ENCODE data around the gene ENDOU.

The ENDOU gene

DNA sequence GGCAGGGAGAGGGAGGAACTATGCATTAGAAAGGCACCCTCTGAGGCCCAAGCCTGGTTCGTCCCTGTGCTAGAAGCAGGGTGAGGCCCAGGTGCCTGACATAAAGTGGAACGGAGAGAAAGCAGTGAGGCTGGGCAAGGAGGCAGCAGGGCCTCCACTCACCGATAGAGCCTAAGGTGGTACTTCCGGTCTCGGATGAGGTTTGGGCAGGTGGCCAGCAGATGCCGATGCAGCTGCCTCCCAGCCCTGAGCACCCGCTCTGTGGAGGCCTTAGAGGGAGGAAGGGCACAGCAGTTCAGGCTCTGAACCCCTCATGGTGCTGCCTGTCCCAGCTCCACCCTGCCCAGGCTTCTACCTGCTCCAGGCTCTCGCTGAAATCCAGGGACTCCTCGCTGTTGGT is 26.3 kb upstream of the ENDOU start:
- H3K4me3 ChIP-seq (ENCODE audit: low read depth, low read length) = no peak overlapping the region
- no peak for DNase-seq (ENCODE audit: low read depth)
- TF ChIP-seq, protein P1, sequence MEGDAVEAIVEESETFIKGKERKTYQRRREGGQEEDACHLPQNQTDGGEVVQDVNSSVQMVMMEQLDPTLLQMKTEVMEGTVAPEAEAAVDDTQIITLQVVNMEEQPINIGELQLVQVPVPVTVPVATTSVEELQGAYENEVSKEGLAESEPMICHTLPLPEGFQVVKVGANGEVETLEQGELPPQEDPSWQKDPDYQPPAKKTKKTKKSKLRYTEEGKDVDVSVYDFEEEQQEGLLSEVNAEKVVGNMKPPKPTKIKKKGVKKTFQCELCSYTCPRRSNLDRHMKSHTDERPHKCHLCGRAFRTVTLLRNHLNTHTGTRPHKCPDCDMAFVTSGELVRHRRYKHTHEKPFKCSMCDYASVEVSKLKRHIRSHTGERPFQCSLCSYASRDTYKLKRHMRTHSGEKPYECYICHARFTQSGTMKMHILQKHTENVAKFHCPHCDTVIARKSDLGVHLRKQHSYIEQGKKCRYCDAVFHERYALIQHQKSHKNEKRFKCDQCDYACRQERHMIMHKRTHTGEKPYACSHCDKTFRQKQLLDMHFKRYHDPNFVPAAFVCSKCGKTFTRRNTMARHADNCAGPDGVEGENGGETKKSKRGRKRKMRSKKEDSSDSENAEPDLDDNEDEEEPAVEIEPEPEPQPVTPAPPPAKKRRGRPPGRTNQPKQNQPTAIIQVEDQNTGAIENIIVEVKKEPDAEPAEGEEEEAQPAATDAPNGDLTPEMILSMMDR (IDR thresholded peaks at IDR 0.05; ENCODE audit: low read depth, low read length, missing control alignments) = no peak

DNA sequence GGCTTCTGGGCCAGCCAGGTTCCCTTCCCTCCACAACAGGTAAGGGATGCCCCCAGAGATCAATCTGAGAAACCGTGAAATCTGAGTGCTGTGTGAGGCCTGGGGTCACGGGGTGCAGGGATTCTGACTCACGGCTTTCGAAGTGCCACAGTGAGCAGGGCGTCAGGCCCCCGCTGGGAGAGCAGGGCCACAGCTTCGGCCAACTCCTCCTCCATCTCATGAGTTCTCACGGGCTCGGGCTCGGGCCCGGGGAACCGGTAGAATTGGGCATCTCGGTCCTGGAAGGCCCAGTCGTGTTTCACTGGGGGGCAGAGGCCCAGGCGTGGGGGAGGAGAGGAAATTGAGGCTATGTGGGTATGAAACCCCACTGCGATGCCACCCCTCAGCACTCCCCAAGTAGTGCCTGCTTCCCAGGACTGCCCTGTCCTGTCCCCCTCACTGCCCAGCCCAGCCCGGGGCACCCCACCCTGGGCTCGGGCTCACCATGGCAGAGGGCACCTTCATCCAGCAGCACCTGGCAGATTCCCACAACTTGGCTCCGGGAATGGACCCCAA is 25.7 kb upstream of the ENDOU start:
- TF ChIP-seq, protein P1 (IDR thresholded peaks at IDR 0.05; ENCODE audit: low read depth, low read length, missing control alignments) = no peak
- H3K4me3 ChIP-seq (ENCODE audit: low read depth, low read length) = no peak overlapping the region
- DNase-seq (ENCODE audit: low read depth) = no peak

DNA sequence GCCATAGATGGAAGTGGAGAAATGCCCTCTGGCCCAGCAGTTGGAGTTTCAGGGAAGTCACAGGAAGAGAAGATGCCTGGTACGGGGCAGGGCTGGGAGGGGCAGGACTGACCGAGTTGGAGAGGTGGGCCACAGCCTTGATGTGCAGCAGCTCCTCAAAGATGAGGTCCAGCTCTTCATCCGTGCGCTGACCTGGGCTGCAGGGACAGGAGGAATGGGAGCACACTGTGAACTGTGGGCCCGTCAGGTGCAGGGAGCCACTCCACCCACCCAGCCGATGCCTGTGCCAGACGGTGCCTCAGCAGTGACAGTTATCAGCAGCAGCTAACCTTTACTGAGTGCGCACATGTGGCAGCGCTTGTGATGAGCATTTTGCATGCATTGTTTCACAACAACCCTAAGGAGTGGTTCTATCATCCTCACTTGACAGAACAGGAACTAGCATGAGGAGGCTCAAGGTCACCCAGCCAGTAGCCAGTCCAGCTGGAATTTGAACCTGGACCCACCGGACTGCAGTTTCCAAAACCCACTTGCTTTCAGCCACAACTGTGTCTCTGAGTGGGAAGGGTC is 25.0 kb upstream of the ENDOU start:
- TF ChIP-seq, protein P1 (IDR thresholded peaks at IDR 0.05; ENCODE audit: low read depth, low read length, missing control alignments) = no peak
- DNase-seq (ENCODE audit: low read depth) = no peak
- no peak overlapping the region for H3K4me3 ChIP-seq (ENCODE audit: low read depth, low read length)

DNA sequence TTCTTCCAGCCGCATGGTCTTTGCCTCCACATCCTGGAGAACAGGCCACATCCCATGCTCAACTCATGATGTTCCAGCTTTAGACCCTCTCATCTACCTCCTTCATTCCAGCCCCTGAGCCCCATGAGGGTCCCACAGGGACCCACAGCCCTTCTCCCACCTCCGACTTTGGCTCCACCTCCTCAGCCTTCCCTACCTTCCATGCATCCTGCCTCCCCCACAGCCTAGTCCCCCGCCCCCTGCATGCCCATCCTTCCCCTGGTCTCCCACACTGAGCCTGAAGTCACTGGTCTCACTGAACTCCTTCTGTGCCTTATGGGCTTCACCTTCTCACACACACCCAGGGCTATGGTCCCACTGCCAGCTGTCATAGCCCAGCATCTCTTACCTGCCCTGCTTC is 23.6 kb upstream of the ENDOU start:
- DNase-seq (ENCODE audit: low read depth) = no peak
- H3K4me3 ChIP-seq (ENCODE audit: low read depth, low read length) = no peak overlapping the region
- TF ChIP-seq, protein P1 (IDR thresholded peaks at IDR 0.05; ENCODE audit: low read depth, low read length, missing control alignments) = no peak

DNA sequence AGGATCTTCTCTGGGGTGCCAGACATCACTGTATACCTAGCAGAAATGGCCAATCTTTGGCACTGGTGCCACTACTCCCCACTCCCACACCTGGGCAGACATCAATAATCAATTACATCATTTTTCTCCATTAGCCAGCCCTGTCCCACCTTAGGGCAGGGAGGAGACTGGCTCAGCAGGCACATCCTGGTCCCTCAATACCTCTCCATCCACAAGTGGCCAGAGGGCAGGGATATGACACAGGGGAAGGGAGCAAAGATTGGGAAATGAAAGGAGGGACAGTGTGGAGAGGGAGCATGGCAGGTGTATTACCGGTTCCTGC is 23.2 kb upstream of the ENDOU start:
- no peak overlapping the region for H3K4me3 ChIP-seq (ENCODE audit: low read depth, low read length)
- TF ChIP-seq, protein P1 (IDR thresholded peaks at IDR 0.05; ENCODE audit: low read depth, low read length, missing control alignments) = no peak
- no peak for DNase-seq (ENCODE audit: low read depth)

DNA sequence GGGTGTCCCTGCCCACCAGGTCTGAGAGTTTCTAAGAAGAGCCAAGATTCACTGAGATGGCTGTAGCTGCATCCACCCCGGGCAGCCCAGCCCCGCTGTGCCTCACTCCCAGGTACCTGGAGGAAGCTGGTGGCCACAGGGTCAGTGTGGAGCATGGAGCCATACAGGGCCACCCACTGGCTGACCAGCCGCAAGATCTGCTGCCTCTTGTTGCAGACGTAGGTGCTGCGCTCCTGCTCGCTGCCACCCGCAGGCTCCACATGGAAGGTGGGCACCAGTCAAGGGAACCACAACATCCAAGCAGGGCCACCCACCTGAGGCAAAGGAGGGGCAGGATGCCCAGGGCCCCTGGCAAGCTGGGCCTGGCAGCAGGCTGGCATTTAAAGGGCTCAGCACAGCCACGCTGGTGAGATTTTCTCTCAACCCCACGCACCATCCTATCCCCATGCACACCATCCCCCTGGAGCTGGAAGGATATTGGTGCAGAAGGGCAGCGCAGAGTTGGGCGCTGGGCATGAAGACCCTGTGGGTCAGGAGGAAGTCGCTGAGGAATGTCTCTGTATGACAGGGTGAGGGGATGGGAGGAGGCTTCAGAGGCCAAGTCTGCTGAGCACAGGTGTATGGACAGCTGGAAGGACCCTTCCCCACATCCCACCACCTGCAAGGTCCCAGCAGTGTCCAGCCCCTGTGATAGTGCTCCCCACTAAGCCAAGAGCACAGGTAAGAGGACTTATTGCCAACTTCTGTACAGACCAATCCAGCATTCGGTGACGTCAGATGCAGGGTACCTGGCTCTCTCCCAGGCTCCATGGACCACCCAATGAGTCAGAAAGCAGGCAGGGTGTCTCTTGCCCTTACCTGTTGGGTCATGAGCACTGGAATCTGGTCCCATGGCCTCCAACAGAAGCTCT is 22.6 kb upstream of the ENDOU start:
- no peak overlapping the region for H3K4me3 ChIP-seq (ENCODE audit: low read depth, low read length)
- TF ChIP-seq, protein P1 (IDR thresholded peaks at IDR 0.05; ENCODE audit: low read depth, low read length, missing control alignments) = no peak
- no peak for DNase-seq (ENCODE audit: low read depth)

Measured in GM12864 (cell line).